NCI-H187 (cell line): Measurements from ENCODE around the gene GMCL1.
"Not testable (repeated sequence)": the region's sequence is repeated elsewhere in the genome, so short reads cannot be mapped to it uniquely, and the experiment has no call there.

Experiments
- DNase-seq, 2 experiments: peaks; one replicate each; lab custom pipeline; 2025; lab: John Stamatoyannopoulos, UW

The GMCL1 gene

GRCh38 chr2:69807821-69808540 lies 21.5 kb upstream of the GMCL1 start:
- no peak for DNase-seq

GRCh38 chr2:69810550-69810949 lies 18.9 kb upstream of the GMCL1 start:
- no peak for DNase-seq

GRCh38 chr2:69811018-69811417 lies 18.4 kb upstream of the GMCL1 start:
- DNase-seq: no peak

- DNase-seq: peak in 1 of 2 experiments; percentile 13
Observed at GRCh38 chr2:69811591-69811990, 17.9 kb upstream of the GMCL1 start.

GRCh38 chr2:69815717-69816116 lies 13.7 kb upstream of the GMCL1 start:
- DNase-seq: no peak

- peak; percentile 49 to 77 for DNase-seq
Observed at GRCh38 chr2:69816923-69817542, 12.4 kb upstream of the GMCL1 start.

GRCh38 chr2:69817729-69818501 lies 11.5 kb upstream of the GMCL1 start:
- DNase-seq: no peak

GRCh38 chr2:69827796-69828540 lies 1.5 kb upstream of the GMCL1 start:
- no peak for DNase-seq

- DNase-seq: no peak
Observed at GRCh38 chr2:69828938-69829255, 563 bp upstream of the GMCL1 start.

GRCh38 chr2:69830045-69830905 lies 815 bp downstream of the GMCL1 start:
- no peak for DNase-seq

GRCh38 chr2:69830906-69831241 lies 1.4 kb downstream of the GMCL1 start:
- DNase-seq: not testable (repeated sequence)

GRCh38 chr2:69831354-69831905 lies 2.0 kb downstream of the GMCL1 start:
- DNase-seq: no peak

- DNase-seq: no peak
Observed at GRCh38 chr2:69833752-69834151, 4.3 kb downstream of the GMCL1 start.

GRCh38 chr2:69835666-69836065 lies 6.2 kb downstream of the GMCL1 start:
- no peak for DNase-seq

GRCh38 chr2:69836316-69836715 lies 6.9 kb downstream of the GMCL1 start:
- DNase-seq: no peak

- no peak for DNase-seq
Observed at GRCh38 chr2:69837533-69837932, 8.1 kb downstream of the GMCL1 start.

GRCh38 chr2:69843993-69844392 lies 14.5 kb downstream of the GMCL1 start:
- DNase-seq: no peak

- no peak for DNase-seq
Observed at GRCh38 chr2:69844560-69844959, 15.1 kb downstream of the GMCL1 start.

GRCh38 chr2:69846182-69847067 lies 17.0 kb downstream of the GMCL1 start:
- DNase-seq: no peak
